Neural cell (in vitro differentiated cells): Measurements from ENCODE around the gene DNAL4. TPM values are rescaled to one million over a fixed set of nuclear protein-coding genes. Genes with fewer than 3 reads are reported as not detected.

Experiments
- H2AFZ ChIP-seq: fragments of 200-600, 300-800 bp; sonication (generic), shearing (Covaris generic); 2 replicates; pipeline ENCODE4 v1.6.0; 2014; ENCODE audit warnings: low read depth, mild to moderate bottlenecking, antibody characterized with exemption, low read length, moderate library complexity
- H3F3A ChIP-seq: fragments of 200-600 bp; shearing (Covaris generic); 2 replicates; pipeline ENCODE4 v1.6.1; 2016; ENCODE audit warnings: mild to moderate bottlenecking, moderate library complexity, mixed read lengths, antibody characterized with exemption, low read length; ENCODE audit not compliant: insufficient read depth, poor library complexity, severe bottlenecking
- H3K27ac ChIP-seq: fragments of 200-600, 300-800 bp; sonication (generic), shearing (Covaris generic); 2 replicates; pipeline ENCODE4 v1.5.1; 2014; ENCODE audit warnings: mild to moderate bottlenecking, low read length, moderate library complexity
- H3K27me3 ChIP-seq: fragments of 300-800, 200-600 bp; sonication (generic), shearing (Covaris generic); 2 replicates; pipeline ENCODE4 v1.6.0; 2014; ENCODE audit warnings: mild to moderate bottlenecking, low read depth, low read length, moderate library complexity; ENCODE audit not compliant: insufficient read depth
- H3K36me3 ChIP-seq: fragments of 300-800, 200-600 bp; sonication (generic), shearing (Covaris generic); 2 replicates; pipeline ENCODE4 v1.5.1; 2014; ENCODE audit warnings: mild to moderate bottlenecking, antibody characterized with exemption, low read length, moderate library complexity; ENCODE audit not compliant: insufficient read depth
- H3K4me2 ChIP-seq: fragments of 300-800, 200-600 bp; sonication (generic), shearing (Covaris generic); 2 replicates; pipeline ENCODE4 v1.6.0; 2014; ENCODE audit warnings: mild to moderate bottlenecking, low read length
- H3K4me3 ChIP-seq: fragments of 300-800, 200-600 bp; sonication (generic), shearing (Covaris generic); 2 replicates; pipeline ENCODE4 v1.5.1; 2014; ENCODE audit warnings: mild to moderate bottlenecking, low read length, moderate library complexity
- H3K79me2 ChIP-seq: fragments of 200-600 bp; shearing (Covaris generic); replicated peaks from 2 replicates; pipeline ENCODE4 v1.6.0; 2014; ENCODE audit warnings: mild to moderate bottlenecking, low read length, moderate library complexity; ENCODE audit not compliant: insufficient read depth
- H3K9ac ChIP-seq: fragments of 300-800, 200-600 bp; sonication (generic), shearing (Covaris generic); 2 replicates; pipeline ENCODE4 v1.6.1; 2016; ENCODE audit warnings: mild to moderate bottlenecking, low read length, mixed read lengths
- H3K9me2 ChIP-seq: fragments of 200-600 bp; shearing (Covaris generic); 2 replicates; pipeline ENCODE4 v1.6.1; 2016; ENCODE audit warnings: mild to moderate bottlenecking, low read length, mixed read lengths; ENCODE audit not compliant: insufficient read depth
- H3K9me3 ChIP-seq: fragments of 200-600, 300-800 bp; sonication (generic), shearing (Covaris generic); 2 replicates; pipeline ENCODE4 v1.6.1; 2016; ENCODE audit warnings: mild to moderate bottlenecking, mixed run types, low read length, moderate library complexity, mixed read lengths
- H4K20me1 ChIP-seq: fragments of 200-600 bp; shearing (Covaris generic); 2 replicates; pipeline ENCODE4 v1.6.1; 2016; ENCODE audit warnings: mild to moderate bottlenecking, mixed run types; ENCODE audit not compliant: insufficient read depth
- CTCF ChIP-seq: fragments of 450-650 bp; IDR thresholded peaks from 2 replicates; pipeline ENCODE4 v1.5.1; 2014; ENCODE audit warnings: antibody characterized with exemption, mild to moderate bottlenecking, moderate library complexity; ENCODE audit not compliant: poor library complexity, severe bottlenecking
- EP300 ChIP-seq: fragments of 450-650 bp; conservative IDR thresholded peaks from 2 replicates; pipeline ENCODE4 v1.6.1; 2014; ENCODE audit warnings: antibody characterized with exemption, mild to moderate bottlenecking, moderate library complexity; ENCODE audit not compliant: poor library complexity, severe bottlenecking
- EZH2 ChIP-seq: fragments of 200-600, 300-800 bp; shearing (Covaris generic), sonication (generic); IDR thresholded peaks from 2 replicates; pipeline ENCODE4 v1.6.1; 2014; ENCODE audit warnings: antibody characterized with exemption, low read length, borderline replicate concordance, mild to moderate bottlenecking; ENCODE audit not compliant: insufficient read depth, poor library complexity, severe bottlenecking
- MXI1 ChIP-seq: fragments of 450-650 bp; conservative IDR thresholded peaks from 2 replicates; pipeline ENCODE4 v1.6.1; 2014; ENCODE audit warnings: antibody characterized with exemption, mild to moderate bottlenecking; ENCODE audit not compliant: poor library complexity, severe bottlenecking
- POLR2AphosphoS5 ChIP-seq: IDR thresholded peaks from 2 replicates; pipeline ENCODE4 v1.6.1; 2012
- RAD21 ChIP-seq: fragments of 450-650 bp; conservative IDR thresholded peaks from 2 replicates; pipeline ENCODE4 v1.6.1; 2014; ENCODE audit warnings: antibody characterized with exemption, mild to moderate bottlenecking, moderate library complexity
- SMC3 ChIP-seq: fragments of 450-650 bp; conservative IDR thresholded peaks from 2 replicates; pipeline ENCODE4 v1.6.1; 2014; ENCODE audit warnings: antibody characterized with exemption, mild to moderate bottlenecking, moderate library complexity; ENCODE audit not compliant: poor library complexity
- TAF1 ChIP-seq: IDR thresholded peaks from 2 replicates; pipeline ENCODE4 v1.6.1; 2012; ENCODE audit warnings: low read depth
- polyA plus RNA-seq: library from polyadenylated mRNA; depleted of rRNA; stranded (reverse); fragments of >200 nt; gene quantifications from 2 replicates; pipeline ENCODE4 v1.2.3, GENCODE V29; 2014
- TF ChIP-seq, protein P1 (sequence below): IDR thresholded peaks from 2 replicates; pipeline ENCODE4 v1.6.1; 2012; ENCODE audit warnings: borderline replicate concordance

The DNAL4 gene
- polyA plus RNA-seq, 1 donor from 2014 or later, result 95.0 TPM

DNA sequence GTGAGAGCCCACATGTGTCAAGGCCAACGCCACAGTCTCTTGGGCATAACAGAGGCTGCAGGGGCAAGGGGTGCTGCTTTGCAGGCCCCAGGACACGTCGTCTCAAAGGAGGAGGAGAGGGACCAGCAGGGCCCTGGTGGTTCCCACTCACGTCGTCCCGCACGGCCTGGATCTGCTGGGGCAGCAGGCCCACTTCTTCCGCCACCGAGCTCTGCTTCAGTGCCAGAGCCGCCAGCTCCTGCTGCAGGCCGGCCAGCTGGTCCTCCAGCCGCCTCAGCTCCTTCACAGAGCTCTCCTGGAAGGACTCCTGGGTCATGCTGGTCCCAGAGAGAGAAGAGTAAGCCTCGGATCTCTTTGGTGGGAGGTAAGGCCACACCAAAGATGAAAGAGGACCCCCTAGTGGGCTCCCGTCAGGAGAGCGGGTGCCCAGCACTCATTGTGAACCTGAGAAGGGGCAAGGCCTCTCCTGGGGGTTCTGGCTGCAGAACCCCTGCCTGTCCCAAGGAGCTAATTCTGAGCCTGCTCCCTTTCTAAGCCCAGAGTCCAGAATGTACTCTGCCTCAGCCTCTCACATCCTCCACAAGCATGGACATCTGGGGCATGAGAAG is 53.7 kb downstream of the DNAL4 start:
- Histone ChIP-seq H3K4me2 (no peak overlapping the region), H3K9ac (no peak overlapping the region), H3K79me2 (no peaks in the 10 kb centered on the region), H3K27me3 (no peaks in the 10 kb centered on the region), H3K9me3 (no peaks in the 10 kb centered on the region), H2AFZ (no peak overlapping the region), H3K36me3 (peaks cover 16% of the 10 kb centered on the region), H3F3A (no peaks in the 10 kb centered on the region), H4K20me1 (no peaks in the 10 kb centered on the region), H3K4me3 (no peak overlapping the region), H3K27ac (no peak overlapping the region), H3K9me2 (no peaks in the 10 kb centered on the region)
- no peak for TF ChIP-seq MXI1
- TF ChIP-seq RAD21, result no peak
- TF ChIP-seq TAF1, result no peak
- TF ChIP-seq POLR2AphosphoS5, result no peak
- TF ChIP-seq SMC3, result no peak
- TF ChIP-seq CTCF, result no peak
- no peak for TF ChIP-seq EZH2
- TF ChIP-seq EP300, result no peak
- TF ChIP-seq, protein P1, sequence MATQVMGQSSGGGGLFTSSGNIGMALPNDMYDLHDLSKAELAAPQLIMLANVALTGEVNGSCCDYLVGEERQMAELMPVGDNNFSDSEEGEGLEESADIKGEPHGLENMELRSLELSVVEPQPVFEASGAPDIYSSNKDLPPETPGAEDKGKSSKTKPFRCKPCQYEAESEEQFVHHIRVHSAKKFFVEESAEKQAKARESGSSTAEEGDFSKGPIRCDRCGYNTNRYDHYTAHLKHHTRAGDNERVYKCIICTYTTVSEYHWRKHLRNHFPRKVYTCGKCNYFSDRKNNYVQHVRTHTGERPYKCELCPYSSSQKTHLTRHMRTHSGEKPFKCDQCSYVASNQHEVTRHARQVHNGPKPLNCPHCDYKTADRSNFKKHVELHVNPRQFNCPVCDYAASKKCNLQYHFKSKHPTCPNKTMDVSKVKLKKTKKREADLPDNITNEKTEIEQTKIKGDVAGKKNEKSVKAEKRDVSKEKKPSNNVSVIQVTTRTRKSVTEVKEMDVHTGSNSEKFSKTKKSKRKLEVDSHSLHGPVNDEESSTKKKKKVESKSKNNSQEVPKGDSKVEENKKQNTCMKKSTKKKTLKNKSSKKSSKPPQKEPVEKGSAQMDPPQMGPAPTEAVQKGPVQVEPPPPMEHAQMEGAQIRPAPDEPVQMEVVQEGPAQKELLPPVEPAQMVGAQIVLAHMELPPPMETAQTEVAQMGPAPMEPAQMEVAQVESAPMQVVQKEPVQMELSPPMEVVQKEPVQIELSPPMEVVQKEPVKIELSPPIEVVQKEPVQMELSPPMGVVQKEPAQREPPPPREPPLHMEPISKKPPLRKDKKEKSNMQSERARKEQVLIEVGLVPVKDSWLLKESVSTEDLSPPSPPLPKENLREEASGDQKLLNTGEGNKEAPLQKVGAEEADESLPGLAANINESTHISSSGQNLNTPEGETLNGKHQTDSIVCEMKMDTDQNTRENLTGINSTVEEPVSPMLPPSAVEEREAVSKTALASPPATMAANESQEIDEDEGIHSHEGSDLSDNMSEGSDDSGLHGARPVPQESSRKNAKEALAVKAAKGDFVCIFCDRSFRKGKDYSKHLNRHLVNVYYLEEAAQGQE, result no peak

- no peaks in the 10 kb centered on the region for H3K9me3 ChIP-seq
- no peaks in the 10 kb centered on the region for H3K9me2 ChIP-seq
- no peaks in the 10 kb centered on the region for H4K20me1 ChIP-seq
- H2AFZ ChIP-seq, result no peak overlapping the region
- H3K79me2 ChIP-seq, result no peaks in the 10 kb centered on the region
- no peak overlapping the region for H3K9ac ChIP-seq
- TF ChIP-seq EP300 (no peak), CTCF (no peak), EZH2 (no peak), SMC3 (no peak), POLR2AphosphoS5 (no peak), TAF1 (no peak), MXI1 (no peak)
- TF ChIP-seq, protein P1, result no peak
- H3K27ac ChIP-seq, result no peak overlapping the region
- no peaks in the 10 kb centered on the region for H3K27me3 ChIP-seq
- no peaks in the 10 kb centered on the region for H3F3A ChIP-seq
- no peak overlapping the region for H3K4me3 ChIP-seq
- no peak overlapping the region for H3K4me2 ChIP-seq
- peaks cover 16% of the 10 kb centered on the region for H3K36me3 ChIP-seq
Measured at GRCh38 chr22:38739300-38740055, 54.5 kb downstream of the DNAL4 start.
